ENCODE data around the gene PDZRN3. TPM values are rescaled to one million over a fixed set of nuclear protein-coding genes. Genes with fewer than 3 reads are reported as not detected.

PDZRN3 gene
- total RNA-seq, 1 experiment from 2014 or later: 0.17 TPM

- no peak overlapping the region for H2AFZ ChIP-seq (ENCODE audit: low read depth, low read length, poor library complexity, severe bottlenecking)
- ChIA-PET CTCF (no interaction called here), POLR2A (no interaction called here), RAD21 (ENCODE audit: low non-redundant PET in 1 of 2, low total read pairs in 2 of 2, uncharacterized antibody in 2 of 2, unreplicated experiment in 2 of 2) (no interaction called here)
- H3K9me2 ChIP-seq (ENCODE audit: insufficient read depth): no peaks in the 10 kb centered on the region
- no peaks in the 10 kb centered on the region for H3K4me1 ChIP-seq (ENCODE audit: control insufficient read depth in 1 of 2, insufficient read depth in 2 of 2, low read length in 2 of 2)
- ATAC-seq (no peak), DNase-seq (ENCODE audit: low read depth, low spot score) (no peak)
- H3K4me3 ChIP-seq (replicated peaks in 1 of 2; ENCODE audit: low read depth in 1 of 2, low read length in 2 of 2): no peak overlapping the region
- no TSS peak for BruUV-seq (replicated peaks)
- H3K27me3 ChIP-seq (ENCODE audit: insufficient read depth, low read length): peaks cover 18% of the 10 kb centered on the region; the same call in 1 of the 2 replicates
- no peaks in the 10 kb centered on the region for H3K79me2 ChIP-seq (ENCODE audit: insufficient read depth, low read length)
- no peaks in the 10 kb centered on the region for H3K9me3 ChIP-seq (ENCODE audit: control insufficient read depth in 1 of 2, insufficient read depth in 1 of 2, low read depth in 1 of 2, low read length in 2 of 2)
- no peak overlapping the region for H3K9ac ChIP-seq (ENCODE audit: low read length)
- intact Hi-C loops (cut with micrococcal nuclease): no loop called here
- H3K4me2 ChIP-seq (ENCODE audit: low read length): no peak overlapping the region
- H4K20me1 ChIP-seq (ENCODE audit: insufficient read depth): no peaks in the 10 kb centered on the region
- TF ChIP-seq ZNF274 (IDR thresholded peaks at IDR 0.05; ENCODE audit: low read depth, low read length): no peak
- TF ChIP-seq EGR1 (IDR thresholded peaks at IDR 0.05; ENCODE audit: low read depth): no peak
- TF ChIP-seq, protein P1, sequence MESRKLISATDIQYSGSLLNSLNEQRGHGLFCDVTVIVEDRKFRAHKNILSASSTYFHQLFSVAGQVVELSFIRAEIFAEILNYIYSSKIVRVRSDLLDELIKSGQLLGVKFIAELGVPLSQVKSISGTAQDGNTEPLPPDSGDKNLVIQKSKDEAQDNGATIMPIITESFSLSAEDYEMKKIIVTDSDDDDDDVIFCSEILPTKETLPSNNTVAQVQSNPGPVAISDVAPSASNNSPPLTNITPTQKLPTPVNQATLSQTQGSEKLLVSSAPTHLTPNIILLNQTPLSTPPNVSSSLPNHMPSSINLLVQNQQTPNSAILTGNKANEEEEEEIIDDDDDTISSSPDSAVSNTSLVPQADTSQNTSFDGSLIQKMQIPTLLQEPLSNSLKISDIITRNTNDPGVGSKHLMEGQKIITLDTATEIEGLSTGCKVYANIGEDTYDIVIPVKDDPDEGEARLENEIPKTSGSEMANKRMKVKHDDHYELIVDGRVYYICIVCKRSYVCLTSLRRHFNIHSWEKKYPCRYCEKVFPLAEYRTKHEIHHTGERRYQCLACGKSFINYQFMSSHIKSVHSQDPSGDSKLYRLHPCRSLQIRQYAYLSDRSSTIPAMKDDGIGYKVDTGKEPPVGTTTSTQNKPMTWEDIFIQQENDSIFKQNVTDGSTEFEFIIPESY (IDR thresholded peaks at IDR 0.05; ENCODE audit: extremely low read depth, insufficient replicate concordance, low read length): no peak
- TF ChIP-seq SRF (IDR thresholded peaks at IDR 0.05; ENCODE audit: low read depth): no peak
- TF ChIP-seq FOSL1 (IDR thresholded peaks at IDR 0.05; ENCODE audit: low read depth): no peak
- TF ChIP-seq, protein P2, sequence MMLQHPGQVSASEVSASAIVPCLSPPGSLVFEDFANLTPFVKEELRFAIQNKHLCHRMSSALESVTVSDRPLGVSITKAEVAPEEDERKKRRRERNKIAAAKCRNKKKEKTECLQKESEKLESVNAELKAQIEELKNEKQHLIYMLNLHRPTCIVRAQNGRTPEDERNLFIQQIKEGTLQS (IDR thresholded peaks at IDR 0.05): no peak
- TF ChIP-seq, protein P3, sequence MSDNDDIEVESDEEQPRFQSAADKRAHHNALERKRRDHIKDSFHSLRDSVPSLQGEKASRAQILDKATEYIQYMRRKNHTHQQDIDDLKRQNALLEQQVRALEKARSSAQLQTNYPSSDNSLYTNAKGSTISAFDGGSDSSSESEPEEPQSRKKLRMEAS (IDR thresholded peaks at IDR 0.05): no peak
- no peak for TF ChIP-seq JUND (IDR thresholded peaks at IDR 0.05)
- no peak for TF ChIP-seq POLR2A (IDR thresholded peaks at IDR 0.05; ENCODE audit: borderline replicate concordance, extremely low read depth, insufficient read depth, insufficient read length)
- no peak for TF ChIP-seq POLR2AphosphoS5 (IDR thresholded peaks at IDR 0.05; ENCODE audit: low read depth, low read length)
- TF ChIP-seq SIN3A (IDR thresholded peaks at IDR 0.05; ENCODE audit: low read depth): no peak
- TF ChIP-seq, protein P4, sequence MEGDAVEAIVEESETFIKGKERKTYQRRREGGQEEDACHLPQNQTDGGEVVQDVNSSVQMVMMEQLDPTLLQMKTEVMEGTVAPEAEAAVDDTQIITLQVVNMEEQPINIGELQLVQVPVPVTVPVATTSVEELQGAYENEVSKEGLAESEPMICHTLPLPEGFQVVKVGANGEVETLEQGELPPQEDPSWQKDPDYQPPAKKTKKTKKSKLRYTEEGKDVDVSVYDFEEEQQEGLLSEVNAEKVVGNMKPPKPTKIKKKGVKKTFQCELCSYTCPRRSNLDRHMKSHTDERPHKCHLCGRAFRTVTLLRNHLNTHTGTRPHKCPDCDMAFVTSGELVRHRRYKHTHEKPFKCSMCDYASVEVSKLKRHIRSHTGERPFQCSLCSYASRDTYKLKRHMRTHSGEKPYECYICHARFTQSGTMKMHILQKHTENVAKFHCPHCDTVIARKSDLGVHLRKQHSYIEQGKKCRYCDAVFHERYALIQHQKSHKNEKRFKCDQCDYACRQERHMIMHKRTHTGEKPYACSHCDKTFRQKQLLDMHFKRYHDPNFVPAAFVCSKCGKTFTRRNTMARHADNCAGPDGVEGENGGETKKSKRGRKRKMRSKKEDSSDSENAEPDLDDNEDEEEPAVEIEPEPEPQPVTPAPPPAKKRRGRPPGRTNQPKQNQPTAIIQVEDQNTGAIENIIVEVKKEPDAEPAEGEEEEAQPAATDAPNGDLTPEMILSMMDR (IDR thresholded peaks at IDR 0.05 in 2 of 3, conservative IDR thresholded peaks at IDR 0.05 in 1 of 3; ENCODE audit: borderline replicate concordance in 1 of 3, insufficient read depth in 1 of 3, low read depth in 2 of 3, low read length in 2 of 3): no peak
- no peak for TF ChIP-seq CEBPB (IDR thresholded peaks at IDR 0.05; ENCODE audit: low read depth)
- TF ChIP-seq EZH2 (IDR thresholded peaks at IDR 0.05): no peak
- no peak for TF ChIP-seq ZFX (IDR thresholded peaks at IDR 0.05)
- TF ChIP-seq REST (IDR thresholded peaks at IDR 0.05; ENCODE audit: low read depth): no peak
- TF ChIP-seq EZH2phosphoT487 (IDR thresholded peaks at IDR 0.05; ENCODE audit: borderline replicate concordance): no peak
- no peaks in the 10 kb centered on the region for H3K36me3 ChIP-seq (ENCODE audit: control insufficient read depth in 1 of 2, insufficient read depth in 2 of 2, low read length in 2 of 2)
- no peak overlapping the region for H3K27ac ChIP-seq (ENCODE audit: low read depth, low read length)
Observed at GRCh38 chr3:73422571-73422970, 202.2 kb downstream of the PDZRN3 start.

All from HCT116 (cell line).